Measurements from ENCODE around the gene SAFB2.
A peak's percentile ranks its signal among the peaks of the same experiment; 100 is the strongest.

- TF ChIP-seq CTCF (IDR thresholded peaks at IDR 0.05; ENCODE audit: low read depth, low read length, poor library complexity, severe bottlenecking): peak; percentile 70
- no peak for TF ChIP-seq EZH2phosphoT487 (IDR thresholded peaks at IDR 0.05; ENCODE audit: borderline replicate concordance, low read length)
Measured at GRCh38 chr19:5547881-5548280, 74.7 kb downstream of the SAFB2 start.
